Retinal pigment epithelial cell (primary cell): ENCODE measurements around the gene AJM1.

Experiments
- DNase-seq: peaks from one replicate; pipeline ENCODE4 v3.0.0-alpha.2; 2010; ENCODE audit warnings: low read depth
- H3K4me3 ChIP-seq: 2 replicates; pipeline ENCODE4 v1.5.1; 2011; ENCODE audit warnings: mild to moderate bottlenecking, low read length, control low read depth, moderate library complexity
- CTCF ChIP-seq: conservative IDR thresholded peaks from 2 replicates; pipeline ENCODE4 v1.5.1; 2011; ENCODE audit warnings: low read depth, low read length, control low read depth, inconsistent platforms

Gene AJM1

DNA sequence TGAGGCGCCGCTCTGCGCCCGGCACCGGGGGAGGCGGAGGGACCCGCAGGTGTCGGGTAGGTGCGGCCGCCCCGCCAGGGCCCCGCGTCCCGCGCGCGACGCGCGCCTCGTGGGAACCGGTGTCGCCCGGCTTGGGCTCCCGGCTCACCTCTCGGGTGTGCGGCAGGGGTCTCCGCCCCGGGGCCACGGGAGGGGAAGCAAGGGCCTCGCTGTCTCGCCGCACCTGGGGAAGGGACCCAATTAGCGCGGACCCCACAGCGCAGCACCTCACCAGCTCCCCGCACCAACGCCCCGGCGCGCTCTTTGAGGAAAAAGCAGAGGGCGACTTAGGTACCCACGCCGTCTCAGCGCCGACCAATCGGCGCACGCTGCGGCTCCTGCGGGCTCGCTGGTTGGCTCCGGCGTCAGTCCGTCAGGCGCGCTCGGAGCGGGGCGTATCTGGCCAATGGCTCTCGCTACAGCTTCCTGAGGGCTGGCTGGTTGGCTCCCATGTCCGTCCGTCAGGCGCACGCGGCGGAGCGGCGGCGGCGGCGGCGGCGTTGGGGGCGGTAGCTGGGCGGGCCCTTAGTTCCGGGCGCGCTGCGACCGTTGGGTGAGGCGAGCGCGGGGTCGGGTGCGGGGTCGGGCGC lies 43.8 kb downstream of the AJM1 start, which contains the start of gene TRAF2:
TRAF2 (plus strand) TSS at position 567 of the 629 bp plus-strand sequence. CDS start 12,225 bp downstream, outside the sequence.
- peak; percentile 98 for DNase-seq
- TF ChIP-seq CTCF = no peak
- H3K4me3 ChIP-seq = peak within 1 kb of the TSS; percentile 66

DNA sequence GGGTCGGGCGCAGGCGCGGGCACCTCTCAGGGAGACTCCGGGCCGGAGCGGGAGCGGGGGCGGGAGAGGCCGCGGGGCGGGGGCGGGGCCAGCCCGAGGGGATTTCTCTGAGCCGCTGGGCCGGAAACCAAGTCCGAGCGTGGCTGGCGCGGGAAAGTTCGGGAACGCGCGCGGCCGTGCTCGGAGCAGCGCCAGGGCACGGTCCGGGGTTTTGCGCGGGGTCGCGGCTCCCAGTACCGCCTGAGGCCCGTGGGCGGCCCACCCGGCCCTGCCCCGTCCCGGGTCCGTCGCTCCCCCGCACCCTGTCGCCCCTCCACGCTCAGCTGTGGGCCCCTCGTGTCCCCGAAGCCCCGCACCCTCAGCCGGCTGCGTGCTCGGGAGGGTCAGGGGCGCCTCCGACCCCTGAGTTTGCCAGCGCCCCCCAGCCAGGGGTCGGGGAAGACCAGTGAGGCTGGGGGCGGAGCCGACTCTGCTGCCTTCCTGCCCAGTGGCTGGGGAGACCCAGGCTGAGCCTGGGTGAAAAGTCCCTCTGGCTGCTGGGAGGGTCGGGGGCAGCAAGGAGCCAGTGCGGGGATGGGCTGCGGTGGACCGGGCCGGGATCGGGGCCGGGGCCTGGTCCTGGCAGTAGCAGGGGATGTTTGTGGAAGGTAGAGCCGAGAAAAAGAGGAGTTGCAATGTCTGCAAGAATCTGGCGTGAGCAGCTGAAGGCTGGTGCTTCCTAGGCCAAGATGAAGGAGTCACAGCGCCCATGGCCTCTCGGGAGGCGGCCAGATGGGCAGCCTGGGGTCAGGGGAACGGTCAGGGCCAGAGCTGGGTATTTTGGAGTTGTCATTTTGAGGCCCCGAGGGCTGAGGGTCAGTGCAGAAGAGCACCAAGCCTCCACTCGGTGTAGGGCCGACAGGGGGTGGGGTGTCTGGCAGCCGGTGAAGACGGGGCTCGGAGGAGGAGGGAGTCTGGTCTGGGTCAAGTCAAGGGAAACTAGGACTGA lies 44.6 kb downstream of the AJM1 start:
- DNase-seq = no peak
- peak overlapping the region; percentile 66 for H3K4me3 ChIP-seq
- no peak for TF ChIP-seq CTCF

DNA sequence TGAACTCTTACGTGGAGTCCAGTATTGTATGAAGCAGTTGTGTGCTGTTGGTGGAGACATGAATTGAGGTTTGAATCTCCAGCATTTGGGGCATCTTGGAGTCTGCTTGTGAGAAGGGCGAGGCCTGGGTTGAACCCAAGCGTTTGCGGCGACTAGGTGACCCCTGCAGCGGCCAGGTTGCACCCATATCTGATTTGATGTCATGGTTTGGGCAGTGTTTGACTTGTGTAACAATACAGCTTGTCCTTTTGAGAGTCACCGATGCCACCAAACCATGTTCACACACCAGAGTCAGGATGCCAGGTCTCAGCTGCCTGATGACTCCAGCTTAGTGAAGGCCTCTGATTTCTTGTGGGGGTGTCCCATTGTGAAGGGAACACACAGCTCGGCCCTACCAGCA lies 46.2 kb downstream of the AJM1 start:
- TF ChIP-seq CTCF = no peak
- no peak overlapping the region for H3K4me3 ChIP-seq
- no peak for DNase-seq

DNA sequence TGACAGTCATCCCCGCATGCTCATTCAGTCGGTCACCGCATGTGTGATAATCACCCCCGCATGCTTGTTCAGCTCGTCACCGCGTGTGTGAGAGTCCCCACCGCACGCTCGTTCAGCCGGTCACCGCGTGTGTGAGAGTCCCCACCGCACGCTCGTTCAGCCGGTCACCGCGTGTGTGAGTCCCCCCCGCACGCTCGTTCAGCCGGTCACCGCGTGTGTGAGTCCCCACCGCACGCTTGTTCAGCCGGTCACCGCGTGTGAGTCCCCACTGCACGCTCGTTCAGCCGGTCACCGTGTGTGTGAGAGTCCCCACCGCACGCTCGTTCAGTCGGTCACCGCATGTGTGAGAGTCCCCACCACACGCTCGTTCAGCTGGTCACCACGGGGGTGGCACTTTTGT lies 47.6 kb downstream of the AJM1 start:
- no peak for TF ChIP-seq CTCF
- no peak overlapping the region for H3K4me3 ChIP-seq
- DNase-seq = no peak

DNA sequence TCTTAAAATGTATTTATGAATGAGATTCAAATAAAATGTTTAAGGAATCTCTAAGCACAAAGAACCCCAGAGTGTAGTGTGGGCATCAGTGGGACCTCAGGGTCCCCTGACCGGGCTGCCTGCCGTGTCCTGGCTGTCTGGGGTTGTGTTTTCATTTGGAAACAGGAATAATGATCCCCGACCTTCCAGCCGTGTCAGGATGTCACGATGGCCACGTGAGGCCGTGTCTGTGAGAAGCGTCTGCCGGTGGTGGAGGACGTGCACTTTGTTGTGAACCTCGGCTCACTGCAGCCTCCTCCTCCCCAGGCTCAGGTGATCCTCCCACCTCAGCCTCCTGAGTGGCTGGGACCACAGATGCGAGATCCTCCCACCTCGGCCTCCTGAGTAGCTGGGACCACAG lies 48.4 kb downstream of the AJM1 start:
- TF ChIP-seq CTCF = no peak
- no peak overlapping the region for H3K4me3 ChIP-seq
- no peak for DNase-seq
